Measurements from ENCODE around the gene C3orf70.

C3orf70 gene

DNA sequence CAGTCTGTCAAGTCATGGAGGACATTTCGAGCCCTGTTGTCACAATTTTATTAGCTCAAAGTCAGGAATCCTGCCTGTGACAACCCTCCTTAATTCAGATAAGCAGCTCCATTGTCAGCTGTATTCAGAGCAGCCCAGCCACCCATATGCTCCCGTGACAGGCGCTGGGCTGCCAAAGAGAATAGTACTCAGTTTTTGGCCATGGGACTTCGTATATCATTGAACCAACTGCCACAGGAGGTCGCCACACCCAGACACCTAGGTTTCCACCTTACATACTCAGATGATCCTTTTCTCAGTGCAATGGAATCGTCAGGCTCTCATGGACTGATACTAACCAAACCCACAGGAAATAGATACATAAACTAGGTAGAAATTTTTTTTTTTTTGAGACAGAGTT, 100.2 kb downstream of the C3orf70 start:
- Histone ChIP-seq H3K27ac (ENCODE audit: low read depth, low read length) (no peak overlapping the region), H3K4me1 (ENCODE audit: control insufficient read depth, insufficient read depth, low read length, unreplicated experiment) (no peaks in the 10 kb centered on the region), H3K4me3 (ENCODE audit: low read depth, low read length) (no peak overlapping the region), H3K36me3 (ENCODE audit: insufficient read depth, low read length) (peaks cover 25% of the 10 kb centered on the region), H2AFZ (ENCODE audit: low read length, unreplicated experiment) (no peak overlapping the region), H3K79me2 (ENCODE audit: control insufficient read depth, insufficient read depth, low read length, unreplicated experiment) (no peaks in the 10 kb centered on the region), H3K27me3 (ENCODE audit: insufficient read depth, low read length) (no peaks in the 10 kb centered on the region)

DNA sequence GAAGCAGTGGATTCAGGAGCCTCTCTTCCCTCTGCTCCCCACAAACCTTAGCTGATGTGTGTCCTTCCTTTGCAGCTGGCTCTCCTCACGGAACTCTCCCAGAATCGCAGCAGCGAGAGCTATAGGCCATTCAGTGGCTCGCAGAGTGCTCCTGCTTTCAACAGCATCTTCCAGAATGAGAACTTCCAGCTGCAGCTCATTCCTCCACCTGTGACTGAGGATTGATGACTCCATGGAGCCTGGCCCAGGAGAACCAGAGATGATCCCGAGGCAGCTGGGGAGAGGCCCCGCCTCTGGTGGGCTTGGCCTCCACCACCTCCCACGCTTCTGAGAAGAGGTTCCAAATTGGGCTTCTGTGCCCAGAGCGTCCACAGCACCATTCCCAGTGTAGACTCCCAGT, 101.1 kb downstream of the C3orf70 start:
- no peak overlapping the region for H3K4me3 ChIP-seq (ENCODE audit: low read depth, low read length)
- no peaks in the 10 kb centered on the region for H3K27me3 ChIP-seq (ENCODE audit: insufficient read depth, low read length)
- no peaks in the 10 kb centered on the region for H3K4me1 ChIP-seq (ENCODE audit: control insufficient read depth, insufficient read depth, low read length, unreplicated experiment)
- peaks cover 25% of the 10 kb centered on the region for H3K36me3 ChIP-seq (ENCODE audit: insufficient read depth, low read length)
- H3K27ac ChIP-seq (ENCODE audit: low read depth, low read length): no peak overlapping the region
- no peaks in the 10 kb centered on the region for H3K79me2 ChIP-seq (ENCODE audit: control insufficient read depth, insufficient read depth, low read length, unreplicated experiment)
- no peak overlapping the region for H2AFZ ChIP-seq (ENCODE audit: low read length, unreplicated experiment)

DNA sequence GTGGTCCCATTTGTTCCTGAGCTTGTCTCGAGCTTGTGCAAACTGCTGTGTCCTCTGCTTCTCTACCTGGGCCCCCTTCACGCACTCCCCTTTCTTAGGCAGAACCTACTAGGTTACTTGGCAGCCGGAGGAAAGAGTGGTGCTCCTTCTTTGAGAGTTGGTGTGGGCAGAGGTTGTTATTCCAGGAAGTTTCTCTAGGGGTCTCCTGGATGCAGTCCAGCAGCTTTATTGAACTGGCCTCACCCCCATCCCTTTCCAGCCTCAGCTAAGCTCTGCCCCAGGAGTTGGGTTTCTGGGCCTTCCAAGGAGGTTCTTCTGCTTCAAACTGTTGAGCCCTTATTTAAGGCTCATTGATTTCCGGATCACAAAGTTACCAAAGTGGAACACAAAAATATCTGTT, 103.2 kb downstream of the C3orf70 start:
- Histone ChIP-seq H3K79me2 (ENCODE audit: control insufficient read depth, insufficient read depth, low read length, unreplicated experiment) (no peaks in the 10 kb centered on the region), H2AFZ (ENCODE audit: low read length, unreplicated experiment) (no peak overlapping the region), H3K4me1 (ENCODE audit: control insufficient read depth, insufficient read depth, low read length, unreplicated experiment) (peaks cover 18% of the 10 kb centered on the region), H3K27ac (ENCODE audit: low read depth, low read length) (no peak overlapping the region), H3K36me3 (ENCODE audit: insufficient read depth, low read length) (peaks cover 22% of the 10 kb centered on the region), H3K27me3 (ENCODE audit: insufficient read depth, low read length) (no peaks in the 10 kb centered on the region), H3K4me3 (ENCODE audit: low read depth, low read length) (no peak overlapping the region)

GRCh38 chr3:185046603-185047002, 106.3 kb downstream of the C3orf70 start:
- H2AFZ ChIP-seq (ENCODE audit: low read length, unreplicated experiment): no peak overlapping the region
- peaks cover 11% of the 10 kb centered on the region; the same call in 1 of the 2 replicates for H3K36me3 ChIP-seq (ENCODE audit: insufficient read depth, low read length)
- peaks cover 18% of the 10 kb centered on the region for H3K4me1 ChIP-seq (ENCODE audit: control insufficient read depth, insufficient read depth, low read length, unreplicated experiment)
- H3K27ac ChIP-seq (ENCODE audit: low read depth, low read length): no peak overlapping the region
- H3K27me3 ChIP-seq (ENCODE audit: insufficient read depth, low read length): no peaks in the 10 kb centered on the region
- no peak overlapping the region for H3K4me3 ChIP-seq (ENCODE audit: low read depth, low read length)
- H3K79me2 ChIP-seq (ENCODE audit: control insufficient read depth, insufficient read depth, low read length, unreplicated experiment): no peaks in the 10 kb centered on the region

DNA sequence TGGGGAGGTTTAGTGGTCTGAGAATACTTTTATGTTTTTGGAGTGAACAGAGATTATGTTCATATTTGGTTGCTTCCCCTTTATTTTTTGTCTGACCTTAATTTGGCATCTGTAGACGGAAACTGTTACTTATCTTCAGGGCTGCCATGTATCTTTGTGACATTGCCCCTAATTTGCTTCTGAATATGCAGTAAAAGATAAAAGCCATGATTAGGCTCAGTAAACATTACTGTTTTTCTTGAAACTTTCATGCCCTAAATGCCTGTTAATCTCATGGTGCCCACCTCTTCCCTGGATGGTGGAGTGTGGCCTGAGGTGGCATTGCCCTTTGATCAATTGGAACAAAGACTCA, 106.7 kb downstream of the C3orf70 start:
- no peak overlapping the region for H2AFZ ChIP-seq (ENCODE audit: low read length, unreplicated experiment)
- no peaks in the 10 kb centered on the region for H3K27me3 ChIP-seq (ENCODE audit: insufficient read depth, low read length)
- no peak overlapping the region for H3K4me3 ChIP-seq (ENCODE audit: low read depth, low read length)
- H3K4me1 ChIP-seq (ENCODE audit: control insufficient read depth, insufficient read depth, low read length, unreplicated experiment): peaks cover 18% of the 10 kb centered on the region
- peak overlapping the region; percentile 38 for H3K27ac ChIP-seq (ENCODE audit: low read depth, low read length)
- H3K79me2 ChIP-seq (ENCODE audit: control insufficient read depth, insufficient read depth, low read length, unreplicated experiment): no peaks in the 10 kb centered on the region
- peaks cover 11% of the 10 kb centered on the region; the same call in 1 of the 2 replicates for H3K36me3 ChIP-seq (ENCODE audit: insufficient read depth, low read length)

- no peaks in the 10 kb centered on the region for H3K79me2 ChIP-seq (ENCODE audit: control insufficient read depth, insufficient read depth, low read length, unreplicated experiment)
- H2AFZ ChIP-seq (ENCODE audit: low read length, unreplicated experiment): no peak overlapping the region
- H3K4me3 ChIP-seq (ENCODE audit: low read depth, low read length): no peak overlapping the region
- H3K4me1 ChIP-seq (ENCODE audit: control insufficient read depth, insufficient read depth, low read length, unreplicated experiment): peaks cover 18% of the 10 kb centered on the region
- no peaks in the 10 kb centered on the region for H3K27me3 ChIP-seq (ENCODE audit: insufficient read depth, low read length)
- H3K36me3 ChIP-seq (ENCODE audit: insufficient read depth, low read length): no peaks in the 10 kb centered on the region
- no peak overlapping the region for H3K27ac ChIP-seq (ENCODE audit: low read depth, low read length)
Observed at GRCh38 chr3:185042312-185043050, 110.4 kb downstream of the C3orf70 start.

DNA sequence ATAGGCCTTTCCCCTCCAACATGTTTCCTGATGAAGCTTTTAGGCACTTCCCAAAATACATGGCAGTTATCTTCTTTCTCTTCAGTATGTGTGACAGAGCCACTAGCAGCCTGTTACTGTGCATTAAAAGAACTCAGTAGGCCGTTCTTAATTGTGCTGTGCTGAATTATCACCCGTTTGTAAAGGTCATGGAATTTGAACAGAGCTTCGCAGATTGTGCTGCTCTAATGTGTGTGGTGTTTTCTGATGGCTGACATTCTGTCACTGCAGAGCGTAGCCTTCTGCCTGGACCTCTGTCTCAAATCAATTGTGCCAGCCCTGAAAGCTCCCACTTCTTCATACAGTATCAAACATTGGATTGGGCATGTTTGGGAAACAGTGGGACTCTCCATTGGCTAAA, 111.3 kb downstream of the C3orf70 start:
- Histone ChIP-seq H2AFZ (ENCODE audit: low read length, unreplicated experiment) (no peak overlapping the region), H3K4me1 (ENCODE audit: control insufficient read depth, insufficient read depth, low read length, unreplicated experiment) (peaks cover 17% of the 10 kb centered on the region), H3K27me3 (ENCODE audit: insufficient read depth, low read length) (no peaks in the 10 kb centered on the region), H3K79me2 (ENCODE audit: control insufficient read depth, insufficient read depth, low read length, unreplicated experiment) (no peaks in the 10 kb centered on the region), H3K4me3 (ENCODE audit: low read depth, low read length) (no peak overlapping the region), H3K27ac (ENCODE audit: low read depth, low read length) (no peak overlapping the region), H3K36me3 (ENCODE audit: insufficient read depth, low read length) (no peaks in the 10 kb centered on the region)

- Histone ChIP-seq H3K79me2 (ENCODE audit: control insufficient read depth, insufficient read depth, low read length, unreplicated experiment) (no peaks in the 10 kb centered on the region), H2AFZ (ENCODE audit: low read length, unreplicated experiment) (no peak overlapping the region), H3K4me1 (ENCODE audit: control insufficient read depth, insufficient read depth, low read length, unreplicated experiment) (peaks cover 6% of the 10 kb centered on the region), H3K4me3 (ENCODE audit: low read depth, low read length) (no peak overlapping the region), H3K27me3 (ENCODE audit: insufficient read depth, low read length) (no peaks in the 10 kb centered on the region), H3K27ac (ENCODE audit: low read depth, low read length) (no peak overlapping the region), H3K36me3 (ENCODE audit: insufficient read depth, low read length) (no peaks in the 10 kb centered on the region)
Observed at GRCh38 chr3:185040425-185040824, 112.4 kb downstream of the C3orf70 start.

DNA sequence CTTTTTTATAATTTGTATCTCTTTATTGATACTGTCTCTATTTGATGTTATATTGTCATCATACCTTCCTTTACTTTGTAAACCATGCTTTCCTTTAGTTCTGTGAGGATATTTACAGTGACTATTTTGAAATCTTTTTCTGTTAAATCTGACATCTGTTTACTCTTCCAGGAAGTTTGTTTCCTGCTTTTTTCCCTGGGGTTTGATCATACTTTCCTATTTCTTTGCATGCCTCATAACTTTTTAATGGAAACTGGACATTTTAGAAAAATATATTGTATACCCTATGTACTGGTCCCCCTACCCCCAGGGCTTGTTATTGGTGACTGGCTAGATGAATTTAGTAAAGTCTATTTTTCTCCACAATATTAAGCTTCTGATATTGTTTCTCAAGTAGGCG, 115.1 kb downstream of the C3orf70 start:
- Histone ChIP-seq H3K27ac (ENCODE audit: low read depth, low read length) (no peak overlapping the region), H3K4me3 (ENCODE audit: low read depth, low read length) (no peak overlapping the region), H3K27me3 (ENCODE audit: insufficient read depth, low read length) (no peaks in the 10 kb centered on the region), H3K4me1 (ENCODE audit: control insufficient read depth, insufficient read depth, low read length, unreplicated experiment) (no peaks in the 10 kb centered on the region), H2AFZ (ENCODE audit: low read length, unreplicated experiment) (no peak overlapping the region), H3K36me3 (ENCODE audit: insufficient read depth, low read length) (no peaks in the 10 kb centered on the region), H3K79me2 (ENCODE audit: control insufficient read depth, insufficient read depth, low read length, unreplicated experiment) (no peaks in the 10 kb centered on the region)

- Histone ChIP-seq H3K36me3 (ENCODE audit: insufficient read depth, low read length) (no peaks in the 10 kb centered on the region), H3K79me2 (ENCODE audit: control insufficient read depth, insufficient read depth, low read length, unreplicated experiment) (no peaks in the 10 kb centered on the region), H3K4me3 (ENCODE audit: low read depth, low read length) (no peak overlapping the region), H3K27me3 (ENCODE audit: insufficient read depth, low read length) (no peaks in the 10 kb centered on the region), H3K27ac (ENCODE audit: low read depth, low read length) (no peak overlapping the region), H2AFZ (ENCODE audit: low read length, unreplicated experiment) (no peak overlapping the region), H3K4me1 (ENCODE audit: control insufficient read depth, insufficient read depth, low read length, unreplicated experiment) (no peaks in the 10 kb centered on the region)
Observed at GRCh38 chr3:185030951-185031350, 121.9 kb downstream of the C3orf70 start.

DNA sequence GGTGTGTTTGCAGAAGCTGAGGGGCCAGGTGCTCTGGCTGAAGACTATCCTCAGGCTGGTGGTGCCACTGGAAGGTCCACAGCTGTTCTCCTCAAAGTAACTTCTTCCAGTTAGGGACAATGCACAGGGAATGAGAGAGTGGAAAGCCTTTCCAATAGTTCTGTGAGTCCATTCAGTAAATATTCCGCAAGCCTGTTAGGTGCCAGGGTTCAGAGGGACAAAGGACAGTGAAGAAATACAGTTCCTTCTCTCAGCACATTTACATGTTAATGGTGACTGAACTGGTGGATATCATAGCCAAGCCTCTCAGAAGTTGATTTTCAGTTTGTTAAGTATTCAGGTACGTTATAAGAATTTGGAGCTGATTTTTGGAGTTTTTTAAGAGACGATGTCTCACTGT, 122.5 kb downstream of the C3orf70 start:
- Histone ChIP-seq H3K4me3 (ENCODE audit: low read depth, low read length) (no peak overlapping the region), H3K36me3 (ENCODE audit: insufficient read depth, low read length) (no peaks in the 10 kb centered on the region), H3K27me3 (ENCODE audit: insufficient read depth, low read length) (no peaks in the 10 kb centered on the region), H3K79me2 (ENCODE audit: control insufficient read depth, insufficient read depth, low read length, unreplicated experiment) (no peaks in the 10 kb centered on the region), H3K27ac (ENCODE audit: low read depth, low read length) (no peak overlapping the region), H3K4me1 (ENCODE audit: control insufficient read depth, insufficient read depth, low read length, unreplicated experiment) (no peaks in the 10 kb centered on the region), H2AFZ (ENCODE audit: low read length, unreplicated experiment) (no peak overlapping the region)
